Measurements from ENCODE around the gene PRKRA.

- TF ChIP-seq CTCF (IDR thresholded peaks at IDR 0.05), result no peak
- TF ChIP-seq POLR2A (IDR thresholded peaks at IDR 0.05), result no peak
Observed at GRCh38 chr2:178448968-178449661, 1.9 kb downstream of the PRKRA start.
